Activated CD8-positive, alpha-beta T cell treated with anti-CD3 and anti-CD28 coated beads for 36 hours (primary cell): Measurements from ENCODE around the gene WDR5. TPM values are rescaled to one million over a fixed set of nuclear protein-coding genes. Genes with fewer than 3 reads are reported as not detected.

Experiments
- ATAC-seq: fragments of 200-7000 bp; cut with Tn5 transposase; one replicate; pipeline ENCODE4 v1.10.0; 2021; ENCODE audit warnings: mild to moderate bottlenecking, moderate library complexity
- CTCF ChIA-PET: fragments of 350-600 bp; sonication (Branson Sonifier 250); formaldehyde crosslinking; loops from one replicate; lab custom pipeline; 2021; ENCODE audit warnings: antibody characterized with exemption; lab: Charles Lee
- POLR2A ChIA-PET: fragments of 350-600 bp; sonication (Branson Sonifier 250); formaldehyde crosslinking; loops from one replicate; lab custom pipeline; 2021; ENCODE audit warnings: antibody characterized with exemption; lab: Charles Lee
- DNase-seq: peaks from one replicate; pipeline ENCODE4 v3.0.0-alpha.2; 2020
- H3K27ac Mint-ChIP-seq: one replicate; pipeline ENCODE4 v1.8.0; 2021; ENCODE audit warnings: mild to moderate bottlenecking, mixed read lengths
- H3K27me3 Mint-ChIP-seq: one replicate; pipeline ENCODE4 v1.8.0; 2021; ENCODE audit warnings: mixed read lengths
- H3K36me3 Mint-ChIP-seq: one replicate; pipeline ENCODE4 v1.8.0; 2021; ENCODE audit warnings: low read depth, mixed read lengths
- H3K4me1 Mint-ChIP-seq: one replicate; pipeline ENCODE4 v1.8.0; 2021; ENCODE audit warnings: low read depth, mixed read lengths
- H3K4me3 Mint-ChIP-seq: one replicate; pipeline ENCODE4 v1.8.0; 2021; ENCODE audit warnings: mild to moderate bottlenecking, moderate library complexity, mixed read lengths
- H3K9me3 Mint-ChIP-seq: one replicate; pipeline ENCODE4 v1.8.0; 2021; ENCODE audit warnings: mixed read lengths
- intact Hi-C: fragments of 100-400 bp; cut with micrococcal nuclease; formaldehyde crosslinking; loops from one replicate; pipeline ENCODE4 v1.10.0; 2022
- total RNA-seq, 2 experiments: library from RNA; stranded (reverse); gene quantifications; one replicate each; pipeline ENCODE4 v1.2.3, GENCODE V29; 2021
- TF ChIP-seq, protein P1 (sequence below): fragments of 200-600 bp; IDR thresholded peaks from one replicate; pipeline ENCODE4 v1.8.0; 2022; ENCODE audit warnings: antibody characterized with exemption, mild to moderate bottlenecking

WDR5 gene
- total RNA-seq, 2 experiments from 2014 or later = 50.9 to 53.3 TPM

DNA sequence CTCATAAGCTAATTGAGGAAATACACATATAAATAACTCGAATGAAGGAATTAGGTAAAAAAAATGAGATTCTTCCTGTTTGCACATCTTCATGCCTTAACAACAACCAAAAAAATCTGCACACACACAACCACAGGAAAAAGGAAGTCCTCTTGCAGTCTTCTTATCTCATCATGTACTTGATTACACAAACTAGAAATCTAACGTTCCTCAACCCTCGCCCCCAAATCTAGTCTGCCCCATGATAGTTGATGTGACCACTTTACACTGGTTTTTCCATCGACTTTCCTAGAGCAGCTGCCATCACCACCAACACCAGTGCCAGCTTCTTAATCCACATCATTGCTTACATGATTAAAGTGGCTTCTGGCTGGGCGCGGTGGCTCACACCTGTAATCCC, 59.7 kb downstream of the WDR5 start:
- intact Hi-C loops = no loop called here
- Mint-ChIP-seq H3K27ac (peak overlapping the region; percentile 40), H3K27me3 (no peaks in the 10 kb centered on the region), H3K4me1 (peaks cover 7% of the 10 kb centered on the region), H3K4me3 (no peak overlapping the region), H3K36me3 (no peaks in the 10 kb centered on the region), H3K9me3 (no peaks in the 10 kb centered on the region)
- ChIA-PET POLR2A (interaction anchor here (0.7 kb wide), 1 partner anchor 195 kb away, joined by 3 read pairs; no protein-coding TSS in a partner anchor), CTCF (interaction anchor here (0.7 to 1.3 kb wide), 3 partner anchors 9 to 1079 kb away, joined by 3 to 4 read pairs (median 3); no protein-coding TSS in a partner anchor)
- ATAC-seq (no peak), DNase-seq (no peak)
- TF ChIP-seq, protein P1, sequence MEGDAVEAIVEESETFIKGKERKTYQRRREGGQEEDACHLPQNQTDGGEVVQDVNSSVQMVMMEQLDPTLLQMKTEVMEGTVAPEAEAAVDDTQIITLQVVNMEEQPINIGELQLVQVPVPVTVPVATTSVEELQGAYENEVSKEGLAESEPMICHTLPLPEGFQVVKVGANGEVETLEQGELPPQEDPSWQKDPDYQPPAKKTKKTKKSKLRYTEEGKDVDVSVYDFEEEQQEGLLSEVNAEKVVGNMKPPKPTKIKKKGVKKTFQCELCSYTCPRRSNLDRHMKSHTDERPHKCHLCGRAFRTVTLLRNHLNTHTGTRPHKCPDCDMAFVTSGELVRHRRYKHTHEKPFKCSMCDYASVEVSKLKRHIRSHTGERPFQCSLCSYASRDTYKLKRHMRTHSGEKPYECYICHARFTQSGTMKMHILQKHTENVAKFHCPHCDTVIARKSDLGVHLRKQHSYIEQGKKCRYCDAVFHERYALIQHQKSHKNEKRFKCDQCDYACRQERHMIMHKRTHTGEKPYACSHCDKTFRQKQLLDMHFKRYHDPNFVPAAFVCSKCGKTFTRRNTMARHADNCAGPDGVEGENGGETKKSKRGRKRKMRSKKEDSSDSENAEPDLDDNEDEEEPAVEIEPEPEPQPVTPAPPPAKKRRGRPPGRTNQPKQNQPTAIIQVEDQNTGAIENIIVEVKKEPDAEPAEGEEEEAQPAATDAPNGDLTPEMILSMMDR = no peak

DNA sequence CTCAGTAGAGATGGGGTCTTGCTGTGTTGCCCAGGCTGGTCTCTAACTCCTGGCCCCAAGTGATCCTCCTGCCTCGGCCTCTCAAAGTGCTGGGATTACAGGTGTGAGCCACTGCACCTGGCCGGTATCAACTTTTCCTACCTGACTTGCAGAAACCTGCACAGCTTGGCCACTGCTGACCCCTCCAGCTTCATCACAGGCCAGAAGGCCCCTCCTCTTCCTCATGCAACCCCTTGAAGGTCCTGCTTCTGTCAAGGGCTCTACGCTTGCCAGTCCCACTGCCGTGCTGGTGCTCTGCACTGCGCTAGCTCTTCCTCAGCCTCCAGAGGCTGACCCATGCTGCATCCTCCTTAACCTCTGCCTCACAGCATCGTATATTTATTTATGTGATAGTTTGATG, 61.0 kb downstream of the WDR5 start:
- TF ChIP-seq, protein P1 = no peak
- intact Hi-C loops = no loop called here
- DNase-seq (no peak), ATAC-seq (no peak)
- H3K27ac Mint-ChIP-seq = no peak overlapping the region
- H3K9me3 Mint-ChIP-seq = no peaks in the 10 kb centered on the region
- H3K4me1 Mint-ChIP-seq = peaks cover 7% of the 10 kb centered on the region
- H3K4me3 Mint-ChIP-seq = no peak overlapping the region
- no peaks in the 10 kb centered on the region for H3K36me3 Mint-ChIP-seq
- ChIA-PET CTCF (no interaction called here), POLR2A (no interaction called here)
- no peaks in the 10 kb centered on the region for H3K27me3 Mint-ChIP-seq

DNA sequence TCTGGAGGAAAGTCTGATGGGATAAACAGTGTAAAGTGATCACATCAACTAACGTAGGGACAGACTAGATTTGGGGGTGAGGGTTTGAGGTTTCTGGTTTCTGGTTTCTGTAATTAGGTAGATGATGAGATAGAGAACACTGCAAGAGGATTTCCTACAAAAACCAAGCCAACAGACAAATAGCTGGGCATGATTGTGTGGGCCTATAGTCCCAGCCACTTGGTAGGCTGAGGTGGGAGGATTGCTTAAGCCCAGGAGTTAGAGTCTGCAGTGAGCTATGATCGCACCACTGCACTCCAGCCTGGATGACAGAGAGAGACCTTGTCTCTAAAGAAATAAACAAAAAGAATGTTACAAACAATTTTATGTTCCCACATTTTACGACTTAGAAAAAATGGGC, 62.9 kb downstream of the WDR5 start:
- H3K4me3 Mint-ChIP-seq = no peak overlapping the region
- H3K27ac Mint-ChIP-seq = no peak overlapping the region
- TF ChIP-seq, protein P1 = no peak
- DNase-seq (no peak), ATAC-seq (no peak)
- ChIA-PET POLR2A (no interaction called here), CTCF (interaction anchor here (2.1 kb wide), 1 partner anchor 28 kb away, joined by 4 read pairs; no protein-coding TSS in a partner anchor)
- no peaks in the 10 kb centered on the region for H3K27me3 Mint-ChIP-seq
- intact Hi-C loops = no loop called here
- peaks cover 2% of the 10 kb centered on the region for H3K9me3 Mint-ChIP-seq
- peaks cover 7% of the 10 kb centered on the region for H3K4me1 Mint-ChIP-seq
- H3K36me3 Mint-ChIP-seq = no peaks in the 10 kb centered on the region

DNA sequence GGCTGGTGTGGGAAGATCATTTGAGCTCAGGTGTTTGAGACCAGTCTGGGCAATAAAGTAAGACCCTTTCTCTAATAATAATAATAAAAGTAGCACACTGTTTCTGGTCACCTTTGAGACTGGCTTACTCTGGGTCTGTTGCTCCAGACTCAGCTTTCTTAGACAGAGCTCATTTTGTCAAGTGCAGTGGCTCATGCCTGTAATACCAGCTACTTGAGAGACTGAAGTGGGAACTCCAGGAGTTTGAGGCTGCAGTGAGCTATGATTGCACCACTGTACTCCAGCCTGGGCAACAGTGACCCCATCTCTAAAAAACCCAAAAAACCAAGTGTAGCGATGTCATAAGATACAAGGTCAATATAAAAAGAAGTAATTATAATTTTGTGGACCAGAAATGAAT, 64.8 kb downstream of the WDR5 start:
- Mint-ChIP-seq H3K36me3 (no peaks in the 10 kb centered on the region), H3K27ac (no peak overlapping the region), H3K9me3 (peaks cover 2% of the 10 kb centered on the region), H3K27me3 (no peaks in the 10 kb centered on the region), H3K4me1 (peaks cover 2% of the 10 kb centered on the region), H3K4me3 (no peak overlapping the region)
- POLR2A ChIA-PET = no interaction called here
- CTCF ChIA-PET = interaction anchor here (0.9 kb wide), 1 partner anchor 29 kb away, joined by 3 read pairs; no protein-coding TSS in a partner anchor
- TF ChIP-seq, protein P1 = no peak
- ATAC-seq (no peak), DNase-seq (no peak)
- intact Hi-C loops = no loop called here

DNA sequence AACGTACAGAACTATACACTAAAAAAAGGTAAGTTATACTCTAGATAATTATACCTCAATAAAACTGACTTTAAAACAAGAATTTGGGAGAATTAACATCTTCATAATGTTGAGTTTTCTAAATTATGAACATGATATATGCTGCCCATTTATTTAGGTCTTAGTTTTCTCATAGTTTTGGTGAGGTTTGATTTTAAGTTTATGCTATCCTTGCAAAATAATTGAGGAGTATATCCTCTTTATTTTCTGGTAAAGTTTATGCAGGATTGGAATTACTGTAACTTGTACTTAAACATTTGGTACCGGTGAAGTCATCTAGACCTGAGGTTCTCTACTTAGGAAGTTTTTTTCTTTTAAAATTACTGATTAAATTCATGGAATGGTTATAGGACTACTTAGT, 67.3 kb downstream of the WDR5 start:
- TF ChIP-seq, protein P1 = no peak
- intact Hi-C loops = no loop called here
- Mint-ChIP-seq H3K9me3 (peaks cover 2% of the 10 kb centered on the region), H3K4me1 (no peaks in the 10 kb centered on the region), H3K27me3 (no peaks in the 10 kb centered on the region), H3K36me3 (no peaks in the 10 kb centered on the region), H3K27ac (no peak overlapping the region), H3K4me3 (no peak overlapping the region)
- CTCF ChIA-PET = no interaction called here
- ATAC-seq = no peak
- DNase-seq = no peak
- POLR2A ChIA-PET = no interaction called here
